ENCODE measurements around the gene PPP1R3G. TPM values are rescaled to one million over a fixed set of nuclear protein-coding genes. Genes with fewer than 3 reads are reported as not detected.

PPP1R3G gene
- total RNA-seq, 4 donors from 2014 or later: 0.88 to 3.2 (median 2.9) TPM

- whole genome bisulfite sequencing, 2 donors: 60 to 77% methylated on average over 3 to 4 of the region's 4 CpGs
- no peak for TF ChIP-seq CTCF (IDR thresholded peaks at IDR 0.05)
- TF ChIP-seq POLR2A (IDR thresholded peaks at IDR 0.05): no peak
- peak in 1 of 2 donors; percentile 31 for DNase-seq (ENCODE audit: low spot score in 2 of 2)
These were observed 41.1 kb downstream of the PPP1R3G start for GRCh38 chr6:5126214-5126613.

GRCh38 chr6:5127106-5127687, 42.1 kb downstream of the PPP1R3G start:
- intact Hi-C loops (cut with DNase I; ENCODE audit: low total_unique reads): no loop called here

More at GRCh38 chr6:5126214-5126613, 41.1 kb downstream of the PPP1R3G start:
- H3K4me3 ChIP-seq (ENCODE audit: low read depth, poor library complexity, severe bottlenecking): no peak overlapping the region
- intact Hi-C loops (cut with DNase I; ENCODE audit: low total_unique reads): no loop called here

GRCh38 chr6:5128351-5128750, 43.2 kb downstream of the PPP1R3G start:
- intact Hi-C loops (cut with DNase I; ENCODE audit: low total_unique reads): no loop called here
- WGBS, 2 donors: 86 to 88% methylated on average over 4 of the region's 4 CpGs
- TF ChIP-seq CTCF (IDR thresholded peaks at IDR 0.05) (no peak), POLR2A (IDR thresholded peaks at IDR 0.05) (no peak)
- no peak overlapping the region for H3K4me3 ChIP-seq (ENCODE audit: low read depth, poor library complexity, severe bottlenecking)
- DNase-seq (ENCODE audit: low spot score in 2 of 2): peak in 1 of 2 donors; percentile 26

More at GRCh38 chr6:5127106-5127687, 42.1 kb downstream of the PPP1R3G start:
- WGBS, 2 donors: 80 to 88% methylated on average over 8 of the region's 8 CpGs
- peak in 1 of 2 donors; percentile 37 for DNase-seq (ENCODE audit: low spot score in 2 of 2)
- no peak overlapping the region for H3K4me3 ChIP-seq (ENCODE audit: low read depth, poor library complexity, severe bottlenecking)
- TF ChIP-seq POLR2A (IDR thresholded peaks at IDR 0.05): no peak
- TF ChIP-seq CTCF (IDR thresholded peaks at IDR 0.05): no peak

GRCh38 chr6:5130135-5130866, 45.2 kb downstream of the PPP1R3G start:
- DNase-seq (ENCODE audit: low spot score in 2 of 2): peak in 1 of 2 donors; percentile 50
- TF ChIP-seq POLR2A (IDR thresholded peaks at IDR 0.05): no peak
- no peak for TF ChIP-seq CTCF (IDR thresholded peaks at IDR 0.05)
- 75 to 82% methylated on average over 10 of the region's 10 CpGs for WGBS, 2 donors
- intact Hi-C loops (cut with DNase I; ENCODE audit: low total_unique reads): no loop called here
- H3K4me3 ChIP-seq (ENCODE audit: low read depth, poor library complexity, severe bottlenecking): no peak overlapping the region

GRCh38 chr6:5132731-5133130, 47.6 kb downstream of the PPP1R3G start:
- 41 to 46% methylated on average over 7 of the region's 7 CpGs for WGBS, 2 donors
- intact Hi-C loops (cut with DNase I; ENCODE audit: low total_unique reads): no loop called here
- H3K4me3 ChIP-seq (ENCODE audit: low read depth, poor library complexity, severe bottlenecking): no peak overlapping the region
- TF ChIP-seq CTCF (IDR thresholded peaks at IDR 0.05) (no peak), POLR2A (IDR thresholded peaks at IDR 0.05) (no peak)
- DNase-seq (ENCODE audit: low spot score in 2 of 2): peak; percentile 51 to 89

Measured in lower leg skin (tissue), 4 donors.